Measurements from ENCODE around the gene IKZF2.

The IKZF2 gene

DNA sequence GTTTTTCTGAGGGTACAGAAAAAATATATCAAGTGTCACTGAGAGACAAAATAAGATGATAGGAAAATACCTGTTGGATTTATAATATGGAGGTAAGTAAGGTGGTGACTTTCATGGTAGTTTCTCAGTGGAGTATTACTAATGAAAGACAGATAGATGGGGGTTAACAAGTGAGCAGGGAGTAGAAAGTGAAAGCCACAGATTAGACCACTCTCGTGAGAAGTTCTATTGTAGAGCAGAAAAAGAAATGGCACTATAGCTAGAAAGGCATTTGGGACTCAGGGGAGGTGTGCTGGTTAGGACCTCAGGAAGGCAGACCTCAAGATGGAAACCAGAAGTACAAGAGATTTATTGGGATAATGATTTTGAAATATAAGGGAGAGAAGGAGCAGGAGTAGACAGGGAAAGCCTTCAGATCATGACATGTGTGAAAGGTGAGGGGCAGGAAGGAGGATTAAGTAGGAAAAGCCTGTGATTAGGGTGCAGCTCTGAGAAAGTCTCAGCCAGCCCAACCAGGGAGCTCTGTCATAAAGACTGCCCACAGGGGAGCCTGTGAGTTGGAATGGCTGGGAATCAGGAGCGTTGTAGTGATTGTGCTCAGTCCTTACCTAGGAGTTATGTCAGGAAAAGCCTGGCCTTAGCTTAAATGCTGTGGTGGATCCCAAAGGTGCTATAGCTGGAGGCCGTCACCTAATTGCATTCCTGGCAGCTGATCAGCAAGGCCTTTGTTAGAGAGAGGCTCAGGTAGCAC lies 198.1 kb downstream of the IKZF2 start:
- no peak for DNase-seq

DNA sequence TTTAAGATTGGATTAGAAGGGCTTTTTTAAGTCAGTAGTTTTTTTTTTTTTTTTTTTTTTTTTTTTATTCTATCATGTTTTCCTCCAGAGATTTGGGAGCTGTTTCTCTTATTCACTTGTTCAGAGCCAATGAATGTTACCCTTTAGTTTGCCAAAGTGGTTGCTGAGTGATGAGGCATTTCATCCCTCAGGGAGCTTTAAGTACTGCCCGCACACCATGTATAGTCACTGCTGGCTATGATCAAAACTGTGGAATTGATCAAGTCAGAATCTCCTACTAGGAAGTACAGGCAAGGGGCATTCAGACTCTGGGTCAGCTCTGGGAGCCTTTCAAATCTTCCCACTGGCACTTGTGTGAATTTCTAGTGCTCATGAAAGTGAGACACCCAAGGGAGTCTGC lies 201.6 kb downstream of the IKZF2 start:
- no peak for DNase-seq

All from NCI-H1930 (cell line).